Measurements from ENCODE around the gene SELP.

DNA sequence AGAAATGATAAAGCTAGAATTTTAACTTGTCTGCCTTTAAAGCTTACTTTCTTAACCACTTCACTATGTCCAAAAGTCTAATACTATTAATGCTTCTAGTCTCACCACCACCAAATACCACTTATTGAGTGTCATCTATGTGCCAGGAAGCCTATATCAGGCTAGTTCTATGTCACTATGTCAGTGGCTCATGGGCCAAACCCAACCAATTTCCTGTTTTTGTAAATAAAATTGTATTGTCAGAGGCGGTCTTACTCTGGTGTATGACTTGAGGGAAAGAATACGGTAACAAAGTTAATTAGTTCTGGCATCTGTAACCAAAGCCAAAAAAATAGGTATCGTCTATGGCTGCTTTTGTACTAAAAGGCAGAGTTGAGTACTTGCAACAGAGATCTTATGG is 58.5 kb downstream of the SELP start:
- TF ChIP-seq MXI1 (IDR thresholded peaks at IDR 0.05; ENCODE audit: low read depth, low read length) (no peak), KDM1A (IDR thresholded peaks at IDR 0.05) (no peak), POLR2A (conservative IDR thresholded peaks at IDR 0.05) (no peak)

All from K562 (cell line).